GM21447 (cell line): ENCODE data around the gene MAN1A2.

Experiments
- ATAC-seq: cut with Tn5 transposase; IDR thresholded peaks from one replicate; pipeline ENCODE4 v1.9.1; 2021; ENCODE audit not compliant: unreplicated experiment

MAN1A2 gene

GRCh38 chr1:117573386-117574023 is 206.3 kb downstream of the MAN1A2 start:
- no peak for ATAC-seq

- ATAC-seq: no peak
These were observed 207.0 kb downstream of the MAN1A2 start for GRCh38 chr1:117574161-117574835.

- no peak for ATAC-seq
These were observed 208.5 kb downstream of the MAN1A2 start for GRCh38 chr1:117575586-117576225.

- no peak for ATAC-seq
These were observed 209.0 kb downstream of the MAN1A2 start for GRCh38 chr1:117576236-117576635.

GRCh38 chr1:117577191-117577885 is 210.1 kb downstream of the MAN1A2 start:
- ATAC-seq: no peak

GRCh38 chr1:117578466-117578865 is 211.2 kb downstream of the MAN1A2 start:
- ATAC-seq: no peak
